GM13977 (cell line): ENCODE data around the gene ATE1.
"Not testable (repeated sequence)": the region's sequence is repeated elsewhere in the genome, so short reads cannot be mapped to it uniquely, and the experiment has no call there.

ENCODE experiments used
- DNase-seq: peaks from one replicate; pipeline ENCODE4 v3.0.0; 2012; ENCODE audit warnings: low spot score
- in situ Hi-C: fragments of 300-500 bp; cut with MboI; formaldehyde crosslinking; loops from one replicate; pipeline ENCODE4 v1.12.0; 2022; ENCODE audit warnings: low sequenced_read_pairs, low pct_unique_long_range_greater_than_20kb, mixed read lengths, inconsistent platforms; ENCODE audit not compliant: unreplicated experiment
- TF ChIP-seq, protein P1 (sequence below): IDR thresholded peaks from 2 replicates; pipeline ENCODE4 v1.5.1; 2012; ENCODE audit warnings: mild to moderate bottlenecking, control low read depth; ENCODE audit not compliant: insufficient read depth; ENCODE audit errors: extremely low read depth, missing control alignments

ATE1 gene

DNA sequence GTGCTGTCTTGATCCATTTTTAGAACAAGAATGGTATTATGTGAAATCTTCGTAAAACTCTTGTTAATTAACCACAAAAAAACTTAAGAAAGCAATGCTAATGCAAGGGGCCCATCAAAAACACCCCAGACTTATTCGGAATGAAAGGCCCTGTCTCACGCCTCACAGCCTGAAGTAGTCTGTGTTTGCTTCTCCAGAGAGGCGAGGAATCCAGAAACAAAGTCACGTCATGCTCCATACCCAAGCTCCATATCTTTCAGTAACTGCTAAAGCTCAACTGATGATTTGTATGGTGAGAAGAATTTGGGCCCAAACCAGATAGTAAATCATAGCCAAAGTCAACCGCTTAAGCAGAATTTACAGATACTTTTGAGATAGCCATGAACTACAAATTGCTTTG is 155.4 kb downstream of the ATE1 start:
- DNase-seq, result no peak
- TF ChIP-seq, protein P1, sequence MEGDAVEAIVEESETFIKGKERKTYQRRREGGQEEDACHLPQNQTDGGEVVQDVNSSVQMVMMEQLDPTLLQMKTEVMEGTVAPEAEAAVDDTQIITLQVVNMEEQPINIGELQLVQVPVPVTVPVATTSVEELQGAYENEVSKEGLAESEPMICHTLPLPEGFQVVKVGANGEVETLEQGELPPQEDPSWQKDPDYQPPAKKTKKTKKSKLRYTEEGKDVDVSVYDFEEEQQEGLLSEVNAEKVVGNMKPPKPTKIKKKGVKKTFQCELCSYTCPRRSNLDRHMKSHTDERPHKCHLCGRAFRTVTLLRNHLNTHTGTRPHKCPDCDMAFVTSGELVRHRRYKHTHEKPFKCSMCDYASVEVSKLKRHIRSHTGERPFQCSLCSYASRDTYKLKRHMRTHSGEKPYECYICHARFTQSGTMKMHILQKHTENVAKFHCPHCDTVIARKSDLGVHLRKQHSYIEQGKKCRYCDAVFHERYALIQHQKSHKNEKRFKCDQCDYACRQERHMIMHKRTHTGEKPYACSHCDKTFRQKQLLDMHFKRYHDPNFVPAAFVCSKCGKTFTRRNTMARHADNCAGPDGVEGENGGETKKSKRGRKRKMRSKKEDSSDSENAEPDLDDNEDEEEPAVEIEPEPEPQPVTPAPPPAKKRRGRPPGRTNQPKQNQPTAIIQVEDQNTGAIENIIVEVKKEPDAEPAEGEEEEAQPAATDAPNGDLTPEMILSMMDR, result no peak
- in situ Hi-C loops, result no loop called here

DNA sequence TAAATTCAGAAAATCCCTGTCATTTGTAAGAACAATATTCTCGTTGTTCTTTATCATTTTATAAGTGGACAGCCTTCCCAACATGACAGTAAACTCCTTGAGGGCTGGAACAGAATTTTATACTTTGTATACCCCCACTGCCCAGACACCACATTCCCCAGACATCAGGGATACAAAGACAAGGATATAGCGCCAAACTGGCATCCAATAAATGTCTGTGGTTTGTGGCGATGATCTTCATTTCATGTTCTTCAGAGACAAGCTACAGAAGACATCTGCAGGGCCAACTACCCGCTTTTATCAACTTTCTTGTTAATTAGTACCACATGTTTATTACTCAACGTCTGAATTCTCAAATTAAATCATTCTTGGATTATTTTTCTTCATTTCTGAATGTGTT is 155.9 kb downstream of the ATE1 start:
- no peak for DNase-seq
- in situ Hi-C loops, result no loop called here
- TF ChIP-seq, protein P1, result no peak

DNA sequence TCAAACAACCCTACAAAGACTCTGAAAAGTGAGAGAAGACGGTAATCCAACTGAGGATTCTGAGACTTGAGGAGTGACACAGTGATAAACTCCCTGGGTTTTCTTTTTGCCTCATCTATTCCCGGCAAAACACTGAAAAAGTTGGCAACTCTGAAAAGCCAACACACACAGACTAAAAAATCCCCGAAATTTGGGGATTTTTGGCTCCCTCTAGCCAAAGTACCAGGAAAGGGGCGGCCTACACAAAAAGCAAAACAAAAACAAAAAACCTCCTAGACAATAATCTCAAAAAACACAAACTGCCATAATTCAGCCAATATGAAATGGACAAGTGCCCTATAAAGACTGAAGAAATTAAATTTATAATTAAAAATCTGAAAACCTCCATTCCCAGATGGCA is 161.4 kb downstream of the ATE1 start:
- in situ Hi-C loops, result no loop called here
- no peak for DNase-seq
- TF ChIP-seq, protein P1, result no peak

DNA sequence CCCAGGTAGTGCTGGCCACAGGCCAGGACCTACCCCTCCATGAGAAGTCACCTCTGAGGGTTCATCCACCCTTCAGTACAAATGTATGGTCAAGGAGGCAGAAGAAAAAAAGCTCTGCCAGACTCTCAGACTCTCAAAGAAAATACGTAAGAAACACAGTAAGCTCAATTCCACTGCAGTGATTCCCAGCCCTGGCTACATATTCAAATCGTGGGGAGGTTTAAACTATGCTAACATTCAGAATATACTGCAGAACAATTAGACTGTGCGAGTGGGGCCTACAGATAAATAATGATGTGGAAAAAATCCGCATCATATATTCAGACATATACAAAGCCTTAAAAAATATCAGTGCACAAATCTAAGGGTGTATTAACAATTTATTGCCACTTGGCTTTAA is 162.6 kb downstream of the ATE1 start:
- TF ChIP-seq, protein P1, result no peak
- in situ Hi-C loops, result no loop called here

DNA sequence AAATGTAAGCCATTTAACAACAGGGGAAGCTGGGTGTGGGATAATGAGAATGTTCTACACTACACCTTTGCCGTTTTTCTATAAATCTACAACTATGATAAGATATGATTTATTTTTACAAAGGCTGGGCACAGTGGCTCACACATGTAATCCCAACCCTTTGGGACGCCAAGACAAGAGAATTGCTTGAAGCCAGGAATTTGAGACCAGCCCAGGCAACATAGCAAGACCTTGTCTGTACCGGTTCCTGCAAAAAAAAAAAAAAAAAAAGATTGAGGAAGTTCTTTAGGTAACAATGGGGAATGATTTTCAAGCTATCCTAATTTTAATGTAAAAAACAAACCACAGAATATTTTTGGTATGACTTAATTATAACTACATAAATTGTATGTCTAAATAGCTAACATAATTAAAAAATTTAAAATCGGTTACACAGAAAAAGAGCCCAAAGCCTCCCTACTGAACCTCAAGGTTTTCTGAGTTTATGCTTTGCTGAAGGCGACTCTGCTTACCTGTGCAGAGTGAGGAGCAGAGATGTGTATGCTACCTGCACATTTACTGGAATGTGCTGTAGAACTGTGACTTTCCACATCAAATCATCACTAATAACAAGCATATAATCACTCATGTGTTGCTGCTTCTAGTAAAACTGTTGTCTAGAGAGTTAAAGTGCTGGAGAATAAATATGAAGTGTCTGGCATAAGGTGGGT is 163.4 kb downstream of the ATE1 start:
- TF ChIP-seq, protein P1, result no peak
- in situ Hi-C loops, result no loop called here
- DNase-seq, result no peak

More for the DNA sequence above, 162.6 kb downstream of the ATE1 start:
- no peak for DNase-seq

DNA sequence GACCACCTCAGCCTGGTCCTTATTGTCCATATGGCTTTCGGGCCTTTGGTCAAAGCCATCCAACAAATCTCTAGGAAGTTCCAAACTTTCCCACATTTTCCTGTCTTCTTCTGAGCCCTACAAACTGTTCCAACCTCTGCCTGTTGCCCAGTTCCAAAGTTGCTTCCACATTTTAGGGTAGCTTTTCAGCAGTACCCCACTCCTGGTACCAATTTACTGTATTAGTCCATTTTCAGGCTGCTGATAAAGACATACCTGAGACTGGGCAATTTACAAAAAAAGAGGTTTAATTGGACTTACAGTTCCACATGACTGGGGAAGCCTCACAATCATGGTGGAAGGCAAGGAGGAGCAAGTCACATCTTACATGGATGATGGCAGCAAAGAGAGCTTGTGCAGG is 170.6 kb downstream of the ATE1 start:
- DNase-seq, in situ Hi-C loops: not testable (repeated sequence)

DNA sequence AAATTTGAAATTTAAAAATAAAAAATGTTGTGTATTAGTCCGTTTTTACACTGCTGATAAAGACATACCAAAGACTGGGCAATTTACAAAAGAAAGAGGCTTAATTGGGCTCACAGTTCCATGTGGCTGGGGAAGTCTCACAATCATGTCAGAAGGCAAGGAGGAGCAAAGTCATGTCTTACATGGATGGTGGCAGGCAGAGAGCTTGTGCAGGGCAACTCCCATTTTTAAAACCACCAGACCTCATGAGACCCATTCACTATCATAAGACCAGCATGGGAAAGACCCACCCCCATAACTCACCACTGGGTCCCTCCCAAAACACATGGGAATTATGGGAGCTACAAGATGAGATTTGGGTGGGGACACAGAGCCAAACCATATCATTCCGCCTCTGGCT is 172.3 kb downstream of the ATE1 start:
- in situ Hi-C loops, DNase-seq: not testable (repeated sequence)

DNA sequence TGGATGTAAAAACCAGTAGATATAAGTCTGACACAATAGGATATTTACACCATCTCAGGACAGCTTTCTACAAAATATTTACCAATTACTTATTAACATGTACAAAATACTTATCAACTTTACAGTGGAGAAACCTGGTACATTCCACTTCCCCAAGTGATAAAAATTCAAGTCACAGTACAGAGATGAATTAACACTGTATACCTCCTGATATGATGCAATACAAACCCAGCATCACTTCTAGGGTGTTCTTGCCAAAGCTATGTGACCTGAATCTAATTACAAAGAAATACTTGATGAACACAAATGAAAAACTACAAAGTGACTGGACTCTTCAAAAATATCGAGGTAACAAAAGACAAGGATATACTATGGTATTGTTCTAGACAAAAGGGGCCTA is 173.2 kb downstream of the ATE1 start:
- in situ Hi-C loops, result no loop called here
- TF ChIP-seq, protein P1, result no peak
- DNase-seq, result no peak
